HUES48 (cell line): ENCODE measurements around the gene MCM8.

Source experiments
- H3K27ac ChIP-seq: one replicate; pipeline ENCODE4 v1.7.0; 2013; ENCODE audit warnings: low read depth, low read length, inconsistent platforms
- H3K27me3 ChIP-seq: 2 replicates; pipeline ENCODE4 v1.6.1; 2013; ENCODE audit warnings: mild to moderate bottlenecking, low read length; ENCODE audit not compliant: control insufficient read depth, insufficient read depth
- H3K36me3 ChIP-seq: 2 replicates; pipeline ENCODE4 v1.6.1; 2013; ENCODE audit warnings: low read length; ENCODE audit not compliant: control insufficient read depth, insufficient read depth
- H3K4me1 ChIP-seq: 2 replicates; pipeline ENCODE4 v1.6.1; 2013; ENCODE audit warnings: mild to moderate bottlenecking, low read length; ENCODE audit not compliant: control insufficient read depth, insufficient read depth
- H3K4me3 ChIP-seq: 2 replicates; pipeline ENCODE4 v1.5.1; 2013; ENCODE audit warnings: mild to moderate bottlenecking, low read depth, low read length
- H3K9ac ChIP-seq: 2 replicates; pipeline ENCODE4 v1.6.1; 2013; ENCODE audit warnings: mild to moderate bottlenecking, low read depth, low read length, moderate library complexity
- H3K9me3 ChIP-seq: 2 replicates; pipeline ENCODE4 v1.6.1; 2013; ENCODE audit warnings: low read length; ENCODE audit not compliant: control insufficient read depth, insufficient read depth

Gene MCM8

DNA sequence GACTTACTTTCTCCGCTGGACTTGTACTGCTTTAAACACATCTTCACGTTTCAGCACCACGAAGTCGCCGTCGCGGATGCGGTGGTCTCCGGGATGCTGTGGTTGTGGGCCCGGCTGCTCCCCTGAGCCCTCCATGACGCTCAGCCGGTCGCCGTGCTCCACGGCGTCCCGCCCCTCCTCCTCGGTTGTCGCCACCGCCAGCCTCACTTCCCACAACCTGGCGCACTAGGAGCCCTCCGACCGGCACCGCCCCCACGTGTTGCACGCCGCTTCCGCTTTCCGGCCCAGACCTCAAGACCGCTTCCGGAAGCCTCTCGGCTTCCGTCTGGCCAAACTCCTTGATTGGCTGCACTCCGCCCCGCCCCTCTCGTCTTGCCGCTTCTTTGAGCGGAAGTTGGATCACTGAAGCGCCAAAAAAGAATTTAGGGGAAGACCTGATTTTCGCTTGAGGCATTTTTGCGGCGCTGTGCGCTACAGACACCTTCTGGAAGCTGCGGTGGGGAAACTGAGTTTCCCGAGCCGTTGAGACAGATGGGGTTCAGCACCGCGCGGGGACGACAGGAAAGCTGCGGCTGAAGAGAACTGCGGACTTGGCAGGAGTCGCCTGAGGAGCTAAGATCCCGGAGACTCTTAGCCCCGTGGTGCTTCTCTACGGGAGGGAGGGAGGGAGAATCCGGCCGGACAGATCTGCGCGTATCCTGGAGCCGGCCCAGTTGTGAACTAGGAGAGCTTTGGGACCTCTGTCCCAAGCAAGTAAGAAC, at the start of gene MCM8, which contains the start of gene TRMT6:
Gene MCM8, plus strand, starts transcription at position 382 of the 761 bp plus-strand sequence. CDS start 1,364 bp downstream, outside the sequence.
Gene TRMT6, minus strand, starts transcription at position 263 of the 761 bp plus-strand sequence. Its CDS starts 128 bp downstream, at position 135.
- peak within 1 kb of the TSS; percentile 94 for H3K4me3 ChIP-seq
- H3K36me3 ChIP-seq, result peaks cover 62% of the 10 kb centered on the region
- H3K27me3 ChIP-seq, result no peaks in the 10 kb centered on the region
- peak within 1 kb of the TSS; percentile 97 for H3K27ac ChIP-seq
- peaks cover 6% of the 10 kb centered on the region; the same call in 1 of the 2 replicates for H3K4me1 ChIP-seq
- H3K9ac ChIP-seq, result peak within 1 kb of the TSS; percentile 80
- H3K9me3 ChIP-seq, result no peaks in the 10 kb centered on the region

DNA sequence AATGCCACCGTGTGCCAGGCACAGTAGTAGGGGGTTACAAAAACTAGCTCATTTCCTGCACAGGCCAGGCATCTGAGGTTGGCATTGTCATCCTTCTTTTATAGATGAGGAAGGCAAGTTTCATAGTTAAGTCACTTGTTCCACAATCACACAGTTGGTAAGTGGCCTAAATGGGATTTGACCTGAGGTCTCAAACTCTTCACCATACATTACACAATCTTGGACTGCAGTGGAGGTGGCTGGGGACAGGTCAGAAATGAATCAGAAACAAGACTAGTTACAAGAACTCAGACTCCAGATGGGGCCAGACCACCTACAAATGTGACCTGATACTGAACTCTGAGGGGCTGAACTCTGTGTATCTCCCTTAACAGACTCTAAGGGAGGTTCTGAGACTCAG, 49.5 kb upstream of the MCM8 start:
- no peak overlapping the region for H3K9ac ChIP-seq
- H3K4me1 ChIP-seq, result no peaks in the 10 kb centered on the region
- H3K4me3 ChIP-seq, result no peak overlapping the region
- no peaks in the 10 kb centered on the region for H3K36me3 ChIP-seq
- no peaks in the 10 kb centered on the region for H3K27me3 ChIP-seq
- no peak overlapping the region for H3K27ac ChIP-seq
- H3K9me3 ChIP-seq, result no peaks in the 10 kb centered on the region

DNA sequence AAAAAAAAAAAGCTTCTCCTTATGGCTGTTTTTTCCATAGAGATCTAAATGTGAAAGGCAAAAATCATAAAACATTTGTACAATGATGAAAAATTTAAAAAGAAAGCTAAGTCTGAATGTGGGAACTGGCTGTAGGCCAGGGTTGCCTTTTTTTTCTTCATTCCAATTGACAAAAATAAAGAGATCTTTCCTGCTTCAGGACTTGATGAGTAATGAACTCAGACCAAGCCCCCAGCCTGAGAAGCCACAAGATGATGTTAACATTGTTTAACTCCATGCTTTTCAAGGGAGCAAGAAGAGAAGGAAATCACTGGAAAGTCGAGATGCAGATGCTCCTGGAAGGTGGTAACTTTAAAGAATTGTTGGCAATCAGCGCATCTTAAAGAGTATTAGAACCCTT, 41.5 kb upstream of the MCM8 start:
- Histone ChIP-seq H3K36me3 (no peaks in the 10 kb centered on the region), H3K9me3 (no peaks in the 10 kb centered on the region), H3K4me3 (no peak overlapping the region), H3K27ac (no peak overlapping the region), H3K27me3 (peaks cover 7% of the 10 kb centered on the region; the same call in 1 of the 2 replicates), H3K4me1 (0 out of 2 replicates have a peak, but pooled peaks cover 5% of the 10 kb centered on the region), H3K9ac (no peak overlapping the region)

DNA sequence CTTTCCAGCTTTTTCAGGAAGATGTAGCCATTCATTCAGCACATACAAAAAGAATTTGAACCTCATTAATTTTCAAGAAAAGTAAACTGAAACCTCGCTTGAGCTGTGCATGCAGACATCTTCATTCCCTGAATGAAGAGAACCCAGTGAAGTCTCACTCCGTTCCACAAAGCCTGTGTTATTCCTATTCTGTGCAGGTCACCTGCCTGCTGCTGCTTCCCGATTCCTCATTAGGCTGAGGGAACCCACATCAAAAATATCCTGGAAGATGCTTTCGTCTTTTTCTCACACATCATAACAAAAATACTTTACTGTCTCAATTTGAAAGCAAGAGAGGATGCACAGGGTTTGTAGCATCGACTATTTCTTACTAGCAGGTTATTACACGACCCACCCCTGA, 40.3 kb upstream of the MCM8 start:
- Histone ChIP-seq H3K27ac (no peak overlapping the region), H3K27me3 (peaks cover 7% of the 10 kb centered on the region; the same call in 1 of the 2 replicates), H3K9me3 (no peaks in the 10 kb centered on the region), H3K4me1 (peaks cover 15% of the 10 kb centered on the region; the same call in 1 of the 2 replicates), H3K4me3 (no peak overlapping the region), H3K9ac (no peak overlapping the region), H3K36me3 (no peaks in the 10 kb centered on the region)

DNA sequence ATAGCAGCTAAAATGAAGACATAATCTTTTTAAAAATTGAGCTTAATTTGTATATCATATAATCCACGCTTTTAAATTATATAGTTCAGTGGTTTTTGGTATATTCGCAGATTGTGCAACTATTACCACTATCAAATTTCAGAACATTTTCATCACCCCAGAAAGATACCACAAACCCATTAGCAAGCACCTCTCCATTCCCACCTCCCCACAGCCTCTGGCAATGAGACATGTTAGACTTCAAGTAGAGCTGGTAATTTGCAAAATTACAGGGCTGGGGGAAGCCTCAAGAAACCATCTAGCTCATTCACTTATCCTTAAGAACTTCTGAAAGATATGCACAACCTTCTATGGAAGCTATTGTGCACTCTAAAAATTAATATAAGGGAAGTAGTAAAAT, 37.3 kb upstream of the MCM8 start:
- H3K27ac ChIP-seq, result no peak overlapping the region
- no peak overlapping the region for H3K9ac ChIP-seq
- H3K9me3 ChIP-seq, result no peaks in the 10 kb centered on the region
- no peak overlapping the region for H3K4me3 ChIP-seq
- H3K27me3 ChIP-seq, result peaks cover 7% of the 10 kb centered on the region; the same call in 1 of the 2 replicates
- no peaks in the 10 kb centered on the region for H3K36me3 ChIP-seq
- peaks cover 16% of the 10 kb centered on the region; the same call in 1 of the 2 replicates for H3K4me1 ChIP-seq

DNA sequence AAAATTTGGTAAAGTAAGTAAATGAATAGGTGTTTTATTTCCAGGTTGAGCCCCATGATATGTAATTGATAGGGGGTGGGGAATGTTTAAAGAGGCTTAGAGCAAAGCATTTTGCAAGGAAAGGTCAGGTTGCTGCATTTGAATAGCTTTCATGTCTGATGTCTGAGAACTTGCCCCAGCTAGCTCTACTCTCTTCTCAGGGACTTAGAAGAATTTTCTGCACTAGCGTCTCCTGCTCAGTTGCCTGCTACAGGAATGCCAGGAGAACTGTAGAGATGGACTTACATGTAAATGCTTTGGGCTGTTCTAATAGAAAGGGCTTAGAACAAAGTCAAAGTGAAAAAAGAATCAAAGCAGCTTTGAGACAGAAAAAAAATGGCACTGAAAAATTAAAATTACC, 35.6 kb upstream of the MCM8 start:
- H3K27ac ChIP-seq, result no peak overlapping the region
- no peaks in the 10 kb centered on the region for H3K36me3 ChIP-seq
- H3K27me3 ChIP-seq, result peaks cover 7% of the 10 kb centered on the region; the same call in 1 of the 2 replicates
- peaks cover 21% of the 10 kb centered on the region for H3K4me1 ChIP-seq
- H3K9me3 ChIP-seq, result no peaks in the 10 kb centered on the region
- no peak overlapping the region for H3K4me3 ChIP-seq
- H3K9ac ChIP-seq, result no peak overlapping the region

DNA sequence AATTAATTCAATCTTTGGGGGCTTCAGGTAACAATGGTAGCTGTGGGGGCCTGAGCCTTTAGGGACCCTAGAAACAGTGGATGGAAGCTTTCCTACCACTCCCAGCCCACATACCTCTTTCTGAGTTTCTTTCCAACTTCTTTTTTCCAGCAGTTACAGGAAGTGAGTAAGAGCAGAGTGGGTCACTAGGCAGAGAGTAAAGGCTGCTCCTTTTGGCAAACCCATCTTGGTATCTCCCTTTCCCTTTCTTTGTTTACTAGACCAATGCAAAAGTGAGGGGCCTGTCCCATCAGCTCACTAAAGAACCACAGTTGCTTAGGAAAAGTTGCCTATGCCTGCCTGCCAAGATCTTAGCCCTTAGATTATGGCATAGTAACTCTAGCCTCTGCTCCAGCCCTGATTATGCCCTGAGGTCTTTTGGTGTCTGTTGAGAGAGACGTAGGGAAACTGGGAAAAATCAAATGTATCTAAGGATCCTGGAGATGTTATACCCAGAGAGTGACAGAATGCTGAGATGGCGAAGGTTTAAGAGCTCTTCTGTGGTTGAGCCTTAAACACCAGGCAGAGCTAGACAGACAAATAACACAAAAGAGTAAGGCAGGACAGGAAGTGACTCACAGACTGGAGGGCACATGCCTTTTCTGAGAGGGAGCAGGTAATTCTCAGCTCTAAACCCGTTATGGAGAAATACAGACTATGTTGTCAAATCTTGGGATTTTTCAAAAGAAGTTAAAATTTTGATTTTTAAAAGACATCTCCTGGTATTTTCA, 31.4 kb upstream of the MCM8 start:
- no peaks in the 10 kb centered on the region for H3K27me3 ChIP-seq
- H3K36me3 ChIP-seq, result no peaks in the 10 kb centered on the region
- H3K27ac ChIP-seq, result peak overlapping the region; percentile 66
- no peak overlapping the region for H3K9ac ChIP-seq
- H3K9me3 ChIP-seq, result no peaks in the 10 kb centered on the region; the same call in 1 of the 2 replicates
- peaks cover 16% of the 10 kb centered on the region for H3K4me1 ChIP-seq
- H3K4me3 ChIP-seq, result no peak overlapping the region

DNA sequence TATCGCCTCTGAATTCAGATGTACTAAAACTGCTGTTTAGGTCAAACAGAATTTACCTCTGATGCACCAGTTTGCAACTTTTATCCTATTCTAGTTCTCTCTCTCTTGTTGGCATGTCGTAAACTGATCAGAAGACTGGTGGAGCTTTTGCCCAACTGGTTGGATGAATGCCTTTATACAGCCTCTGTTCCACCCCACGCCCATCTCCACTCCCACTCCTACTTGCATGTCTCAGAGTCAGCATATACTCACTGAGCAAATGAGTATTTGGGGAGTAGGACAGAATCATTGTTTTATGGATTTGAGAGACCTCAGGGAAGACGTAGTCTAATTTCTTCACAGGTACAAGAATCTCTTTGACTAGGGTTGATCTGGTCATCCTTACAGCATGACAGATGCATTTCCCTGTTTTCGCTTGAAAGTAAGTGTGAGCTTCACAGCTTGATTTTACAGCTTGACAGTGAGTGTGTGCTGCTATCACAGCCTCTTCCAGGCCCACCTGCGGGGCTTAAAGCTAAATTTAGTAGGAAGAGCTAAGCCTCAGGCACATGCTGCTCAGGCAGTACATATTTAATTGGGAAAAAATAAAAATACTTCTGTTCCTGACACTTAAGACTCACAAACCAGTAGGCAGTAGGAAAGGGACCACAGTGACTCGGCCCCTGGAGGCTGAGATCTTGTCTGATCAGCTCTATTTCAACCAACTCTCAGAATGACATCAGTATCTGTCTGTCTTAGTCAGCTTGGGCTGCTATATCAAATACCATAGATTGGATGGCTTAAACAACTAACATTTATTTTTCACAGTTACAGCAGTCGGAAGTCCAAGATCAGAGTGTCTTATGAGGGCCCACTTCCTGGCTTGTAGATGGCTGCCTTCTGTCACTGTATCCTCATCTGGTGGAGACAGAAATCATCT, 30.6 kb upstream of the MCM8 start:
- Histone ChIP-seq H3K4me3 (no peak overlapping the region), H3K27ac (peak overlapping the region; percentile 6), H3K9me3 (no peaks in the 10 kb centered on the region; the same call in 1 of the 2 replicates), H3K4me1 (peaks cover 9% of the 10 kb centered on the region), H3K27me3 (no peaks in the 10 kb centered on the region), H3K9ac (no peak overlapping the region), H3K36me3 (no peaks in the 10 kb centered on the region)

DNA sequence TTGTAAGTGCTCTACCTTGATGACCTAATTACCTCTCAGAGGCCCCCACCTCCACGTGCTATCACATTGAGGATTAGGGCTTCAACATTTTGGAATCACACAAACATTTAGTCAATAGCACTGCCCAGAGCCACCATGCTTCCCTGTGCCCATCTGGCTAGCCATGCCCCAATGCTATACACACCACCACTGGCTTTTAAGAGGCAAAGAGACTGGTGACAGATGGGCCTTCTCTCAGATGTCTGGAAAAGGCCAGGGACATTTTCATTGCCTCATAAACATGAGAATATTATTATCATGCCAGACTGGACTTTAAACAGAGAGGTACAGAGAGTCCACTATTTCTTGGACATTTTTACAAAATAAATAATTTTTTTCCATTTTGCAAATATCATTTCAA, 29.9 kb upstream of the MCM8 start:
- no peaks in the 10 kb centered on the region for H3K36me3 ChIP-seq
- no peak overlapping the region for H3K4me3 ChIP-seq
- H3K4me1 ChIP-seq, result peaks cover 5% of the 10 kb centered on the region
- no peaks in the 10 kb centered on the region; the same call in 1 of the 2 replicates for H3K9me3 ChIP-seq
- H3K9ac ChIP-seq, result no peak overlapping the region
- no peaks in the 10 kb centered on the region for H3K27me3 ChIP-seq
- no peak overlapping the region for H3K27ac ChIP-seq

DNA sequence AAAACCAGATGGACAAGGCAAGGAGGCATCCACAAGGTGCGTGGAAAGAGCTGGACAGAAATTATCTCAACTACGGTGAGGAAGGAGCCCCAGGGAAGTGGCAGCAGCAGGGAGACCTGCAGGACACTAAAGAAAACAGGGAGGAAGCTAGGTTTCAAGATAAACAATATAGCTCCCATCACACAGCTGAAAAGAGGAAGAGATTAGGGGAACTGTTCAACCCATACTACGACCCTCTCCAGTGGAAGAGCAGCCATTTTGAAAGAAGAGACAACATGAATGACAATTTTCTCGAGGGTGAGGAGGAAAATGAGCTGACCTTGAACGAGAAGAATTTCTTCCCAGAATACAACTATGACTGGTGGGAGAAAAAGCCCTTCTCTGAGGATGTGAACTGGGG, 27.0 kb upstream of the MCM8 start:
- H3K9ac ChIP-seq, result no peak overlapping the region
- H3K27me3 ChIP-seq, result no peaks in the 10 kb centered on the region
- H3K27ac ChIP-seq, result no peak overlapping the region
- H3K4me1 ChIP-seq, result peaks cover 5% of the 10 kb centered on the region
- H3K4me3 ChIP-seq, result no peak overlapping the region
- H3K9me3 ChIP-seq, result no peaks in the 10 kb centered on the region; the same call in 1 of the 2 replicates
- no peaks in the 10 kb centered on the region for H3K36me3 ChIP-seq
